Karpas-422 (cell line): ENCODE data around the gene ABCC5. TPM values are rescaled to one million over a fixed set of nuclear protein-coding genes. Genes with fewer than 3 reads are reported as not detected.
"Not testable (repeated sequence)": the region's sequence is repeated elsewhere in the genome, so short reads cannot be mapped to it uniquely, and the experiment has no call there.

ENCODE experiments used
- DNase-seq: peaks from one replicate; pipeline ENCODE4 v3.0.0-alpha.2; 2015
- H2AFZ ChIP-seq: fragments of 200-600 bp; sonication (generic); 2 replicates; pipeline ENCODE4 v1.6.1; 2014; ENCODE audit warnings: antibody characterized with exemption, low read length, mixed read lengths
- H3K27ac ChIP-seq: fragments of 200-600 bp; sonication (generic); 2 replicates; pipeline ENCODE4 v1.5.1; 2014; ENCODE audit warnings: mild to moderate bottlenecking, low read length, moderate library complexity
- H3K27me3 ChIP-seq: fragments of 200-600 bp; sonication (generic); 2 replicates; pipeline ENCODE4 v1.6.1; 2014; ENCODE audit warnings: low read length, mixed read lengths
- H3K36me3 ChIP-seq: fragments of 200-600 bp; sonication (generic); 2 replicates; pipeline ENCODE4 v1.6.1; 2014; ENCODE audit warnings: low read length, mixed read lengths; ENCODE audit not compliant: insufficient read depth
- H3K4me1 ChIP-seq: fragments of 200-600 bp; sonication (generic); 2 replicates; pipeline ENCODE4 v1.6.1; 2014; ENCODE audit warnings: mild to moderate bottlenecking, low read length, mixed read lengths
- H3K4me2 ChIP-seq: fragments of 200-600 bp; sonication (generic); 2 replicates; pipeline ENCODE4 v1.6.1; 2014; ENCODE audit warnings: low read length, low read depth, mild to moderate bottlenecking; ENCODE audit not compliant: poor library complexity, severe bottlenecking
- H3K4me3 ChIP-seq: fragments of 200-600 bp; sonication (generic); 2 replicates; pipeline ENCODE4 v1.5.1; 2014; ENCODE audit warnings: mild to moderate bottlenecking, antibody characterized with exemption, low read length, mixed read lengths
- H3K79me2 ChIP-seq: fragments of 200-600 bp; sonication (generic); 2 replicates; pipeline ENCODE4 v1.6.1; 2014; ENCODE audit warnings: mild to moderate bottlenecking, low read length, mixed read lengths
- H3K9ac ChIP-seq: fragments of 200-600 bp; sonication (generic); 2 replicates; pipeline ENCODE4 v1.6.0; 2014; ENCODE audit warnings: low read length
- H3K9me2 ChIP-seq: fragments of 200-600 bp; sonication (generic), shearing (Covaris generic); replicated peaks from 2 replicates; pipeline ENCODE4 v1.6.0; 2014; ENCODE audit warnings: mild to moderate bottlenecking, low read length, moderate library complexity; ENCODE audit not compliant: insufficient read depth
- H3K9me3 ChIP-seq: fragments of 300-700, 200-600 bp; sonication (generic); 2 replicates; pipeline ENCODE4 v1.6.1; 2014; ENCODE audit warnings: low read length, mixed read lengths
- H4K20me1 ChIP-seq: fragments of 200-600 bp; sonication (generic); 2 replicates; pipeline ENCODE4 v1.6.1; 2014; ENCODE audit warnings: mild to moderate bottlenecking, antibody characterized with exemption, low read length, low read depth; ENCODE audit not compliant: insufficient read depth
- total RNA-seq: library from RNA; depleted of rRNA; stranded (reverse); fragments of >200 nt; shearing (Covaris generic); gene quantifications from 2 replicates; pipeline ENCODE4 v1.2.3, GENCODE V29; 2014; ENCODE audit warnings: low replicate concordance

The ABCC5 gene
- total RNA-seq, 1 experiment from 2014 or later: 86.5 TPM

DNA sequence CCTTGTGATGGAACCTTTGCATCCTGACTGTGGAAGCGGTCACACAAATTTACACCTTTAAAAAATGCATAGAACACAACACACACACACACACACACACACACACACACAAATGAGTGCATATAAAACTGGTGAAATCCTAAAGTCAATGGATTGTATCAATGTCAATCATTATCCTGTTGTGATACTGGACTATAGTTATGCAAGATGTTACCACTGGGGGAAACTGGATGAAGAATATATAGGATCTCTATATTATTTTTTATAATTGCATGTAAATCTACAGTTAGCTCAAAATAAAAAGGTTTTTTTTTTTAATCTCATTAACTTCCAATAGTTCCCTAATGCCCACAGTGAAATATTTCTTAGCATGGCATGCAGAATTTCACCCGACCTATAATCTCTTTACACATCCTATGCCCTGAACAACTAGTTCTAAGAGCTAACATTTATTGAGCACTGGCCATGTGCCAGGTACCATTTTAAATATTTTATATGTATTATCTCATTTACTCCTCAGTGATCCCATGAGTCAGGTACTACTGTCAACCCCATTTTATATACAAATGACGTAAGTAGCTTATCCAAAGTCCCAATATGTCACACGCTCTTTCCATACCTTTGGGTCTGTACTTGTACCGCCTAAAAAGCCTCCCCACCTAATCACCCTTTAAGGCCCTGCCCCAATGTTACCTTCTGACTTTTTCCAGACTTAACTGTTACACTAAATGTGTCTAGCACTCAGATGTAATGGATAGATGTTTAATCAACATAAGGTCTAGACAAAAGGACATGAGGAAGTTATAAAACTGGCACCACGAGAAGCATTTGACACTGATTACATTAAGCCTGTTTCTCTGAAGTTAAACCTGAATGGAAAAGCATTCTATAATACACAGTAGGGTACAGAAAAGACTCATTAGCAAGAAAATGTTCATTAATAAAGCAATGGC is 5.5 kb downstream of the ABCC5 start:
- Histone ChIP-seq H3K4me1 (peaks cover 46% of the 10 kb centered on the region), H3K9me2 (no peaks in the 10 kb centered on the region), H3K4me2 (no peak overlapping the region), H3K9me3 (no peaks in the 10 kb centered on the region), H3K27me3 (no peaks in the 10 kb centered on the region), H3K79me2 (peaks cover 75% of the 10 kb centered on the region), H3K27ac (no peak overlapping the region), H2AFZ (no peak overlapping the region), H3K4me3 (no peak overlapping the region), H3K36me3 (peaks cover 25% of the 10 kb centered on the region), H3K9ac (no peak overlapping the region), H4K20me1 (no peaks in the 10 kb centered on the region)
- DNase-seq: no peak

DNA sequence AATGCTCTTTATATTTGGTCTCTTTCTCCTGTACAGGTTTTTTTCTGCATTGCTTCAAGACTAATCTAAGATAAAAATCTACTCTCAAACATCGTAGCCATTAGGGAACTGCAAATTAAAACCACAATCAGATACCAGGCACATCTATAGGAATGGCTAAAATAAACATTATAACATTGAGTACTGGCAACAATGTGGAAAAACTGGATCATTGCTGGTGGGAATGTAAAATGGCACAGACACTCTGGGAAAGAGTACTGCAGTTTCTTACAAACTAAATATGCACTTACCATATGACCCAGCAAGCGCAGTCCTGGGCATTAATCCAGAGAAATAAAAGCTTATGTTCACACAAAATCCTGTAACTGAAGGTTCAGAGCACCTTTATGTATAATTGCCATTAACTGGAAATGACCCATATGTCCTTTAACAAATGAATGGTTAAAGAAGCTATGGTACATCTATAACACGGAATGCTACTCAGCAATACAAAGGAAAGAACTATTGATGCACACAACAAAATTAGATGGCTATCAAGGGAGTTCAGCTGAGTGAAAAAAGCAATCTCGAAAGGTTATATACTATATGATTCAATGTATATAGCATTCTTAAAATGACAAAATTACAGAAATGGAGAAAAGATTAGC is 6.3 kb downstream of the ABCC5 start:
- no peak overlapping the region for H3K4me2 ChIP-seq
- H2AFZ ChIP-seq: no peak overlapping the region
- peaks cover 72% of the 10 kb centered on the region for H3K79me2 ChIP-seq
- no peak for DNase-seq
- no peaks in the 10 kb centered on the region for H3K9me3 ChIP-seq
- no peak overlapping the region for H3K27ac ChIP-seq
- no peaks in the 10 kb centered on the region for H3K9me2 ChIP-seq
- H3K4me1 ChIP-seq: peaks cover 46% of the 10 kb centered on the region
- no peaks in the 10 kb centered on the region for H3K27me3 ChIP-seq
- H3K9ac ChIP-seq: no peak overlapping the region
- no peak overlapping the region for H3K4me3 ChIP-seq
- peaks cover 25% of the 10 kb centered on the region for H3K36me3 ChIP-seq
- no peaks in the 10 kb centered on the region for H4K20me1 ChIP-seq

DNA sequence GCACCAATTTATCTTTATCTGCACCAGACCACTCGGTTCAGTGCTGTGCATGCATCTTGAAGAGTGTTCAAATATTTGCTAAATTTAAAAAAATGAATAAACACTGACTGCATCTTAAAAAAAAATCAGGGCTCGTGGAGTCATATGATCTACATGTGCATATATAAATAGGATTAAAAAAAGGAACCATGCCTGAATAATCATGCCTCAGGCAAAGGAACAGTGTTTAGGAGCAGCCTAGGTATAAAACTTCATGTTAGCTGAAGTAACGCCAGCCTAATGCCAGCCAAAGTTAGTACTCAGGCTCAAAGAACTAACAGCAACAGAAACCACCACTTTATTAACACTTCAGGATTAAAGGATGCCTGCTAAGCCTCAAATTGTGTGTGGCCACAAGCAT is 9.5 kb downstream of the ABCC5 start:
- H3K79me2 ChIP-seq: peaks cover 71% of the 10 kb centered on the region
- H3K4me3 ChIP-seq: no peak overlapping the region
- peak overlapping the region; percentile 15 for H3K4me2 ChIP-seq
- no peak overlapping the region for H3K9ac ChIP-seq
- H3K9me3 ChIP-seq: no peaks in the 10 kb centered on the region
- peaks cover 25% of the 10 kb centered on the region for H3K36me3 ChIP-seq
- peaks cover 34% of the 10 kb centered on the region for H3K4me1 ChIP-seq
- no peaks in the 10 kb centered on the region for H4K20me1 ChIP-seq
- no peaks in the 10 kb centered on the region for H3K27me3 ChIP-seq
- H3K9me2 ChIP-seq: no peaks in the 10 kb centered on the region
- H2AFZ ChIP-seq: no peak overlapping the region
- peak overlapping the region; percentile 56 for H3K27ac ChIP-seq
- DNase-seq: peak; percentile 55

DNA sequence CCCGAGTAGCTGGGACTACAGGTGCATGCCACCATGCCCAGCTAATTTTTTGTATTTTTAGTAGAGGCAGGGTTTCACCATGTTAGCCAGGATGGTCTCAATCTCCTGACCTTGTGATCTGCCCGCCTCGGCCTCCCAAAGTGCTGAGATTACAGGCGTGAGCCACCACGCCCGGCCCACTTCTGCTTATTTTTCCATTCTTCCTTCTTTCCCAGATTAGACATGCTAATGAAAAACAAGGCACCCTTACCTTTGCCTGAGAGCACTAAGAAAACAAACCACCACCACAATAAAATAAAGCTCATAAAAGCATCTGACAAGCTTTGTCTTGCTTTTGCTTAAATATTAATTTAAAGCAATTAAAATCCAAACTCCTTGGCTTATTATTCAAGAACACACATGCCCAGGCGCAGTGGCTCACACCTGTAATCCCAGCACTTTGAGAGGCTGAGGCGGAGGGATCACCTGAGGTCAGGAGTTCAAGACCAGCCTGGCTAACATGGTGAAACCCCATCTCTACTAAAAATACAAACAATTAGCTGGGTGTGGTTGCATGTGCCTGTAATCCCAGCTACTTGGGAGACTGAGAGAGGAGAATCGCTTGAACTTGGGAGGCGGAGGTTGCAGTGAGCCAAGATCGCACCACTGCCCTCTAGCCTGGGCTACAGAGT is 10.4 kb downstream of the ABCC5 start:
- H3K4me2 ChIP-seq: peak overlapping the region; percentile 45
- not testable (repeated sequence) for H3K27me3 ChIP-seq, H4K20me1 ChIP-seq, H3K9me2 ChIP-seq, H3K9ac ChIP-seq, H3K9me3 ChIP-seq, H3K27ac ChIP-seq, H3K4me3 ChIP-seq, DNase-seq, H2AFZ ChIP-seq
- peaks cover 20% of the 10 kb centered on the region for H3K36me3 ChIP-seq
- H3K79me2 ChIP-seq: peaks cover 74% of the 10 kb centered on the region
- H3K4me1 ChIP-seq: peaks cover 34% of the 10 kb centered on the region

DNA sequence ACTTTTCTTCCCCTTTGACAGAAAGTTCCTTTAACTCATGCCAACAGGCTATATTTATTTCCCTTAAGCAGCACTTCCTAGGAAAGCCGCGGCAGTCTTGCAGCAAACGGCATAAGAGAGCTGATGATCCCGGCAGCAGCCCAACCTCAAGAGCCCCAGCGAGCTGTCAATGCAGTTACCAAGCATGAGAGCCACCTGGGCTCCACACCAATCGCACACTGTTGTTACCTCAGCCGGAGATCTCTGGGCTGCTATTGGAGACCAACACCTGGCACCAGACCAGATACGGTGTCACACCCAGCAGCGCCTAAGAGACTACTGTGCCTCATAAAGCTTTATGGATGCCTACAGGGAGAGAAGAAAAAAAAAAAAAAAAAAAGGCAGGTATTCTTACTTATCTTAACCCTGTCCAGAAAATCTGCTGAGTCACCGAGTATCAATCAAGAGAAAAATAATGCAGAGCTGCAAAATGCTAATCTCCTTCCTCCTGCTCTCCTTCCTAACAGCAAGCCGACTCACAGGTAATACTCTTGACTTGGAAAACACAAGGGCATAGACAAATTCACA is 11.7 kb downstream of the ABCC5 start:
- Histone ChIP-seq H3K4me1 (peaks cover 34% of the 10 kb centered on the region), H3K79me2 (peaks cover 75% of the 10 kb centered on the region), H2AFZ (peak overlapping the region; percentile 5; the same call in 1 of the 2 replicates), H3K4me3 (0 out of 2 replicates have a peak overlapping the region, but pooled peaks have one; percentile 5), H3K9ac (peak overlapping the region; percentile 12), H3K36me3 (peaks cover 14% of the 10 kb centered on the region), H3K27me3 (no peaks in the 10 kb centered on the region), H3K9me3 (no peaks in the 10 kb centered on the region), H3K27ac (peak overlapping the region; percentile 75), H3K4me2 (peak overlapping the region; percentile 45), H4K20me1 (no peaks in the 10 kb centered on the region), H3K9me2 (no peaks in the 10 kb centered on the region)
- DNase-seq: peak; percentile 79

DNA sequence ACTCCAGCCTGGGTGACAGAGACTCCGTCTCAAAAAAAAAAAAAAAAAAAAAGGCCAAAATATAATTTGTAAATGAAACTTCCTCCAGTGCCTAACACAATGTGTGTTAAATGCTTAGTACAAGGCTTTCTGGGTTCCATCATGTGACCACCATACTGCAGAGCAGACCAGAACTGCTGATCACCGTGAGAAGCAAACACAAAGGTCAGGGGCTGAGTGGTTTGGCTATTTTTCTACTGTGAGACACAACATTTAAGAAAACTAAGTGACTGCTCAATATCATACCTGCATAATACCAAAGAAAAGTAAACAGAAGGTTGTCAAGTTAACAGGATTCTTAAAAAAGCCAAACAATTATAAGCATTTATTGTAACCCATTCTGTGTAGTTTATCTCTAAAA is 13.2 kb downstream of the ABCC5 start:
- H4K20me1 ChIP-seq: no peaks in the 10 kb centered on the region
- peaks cover 34% of the 10 kb centered on the region for H3K4me1 ChIP-seq
- no peak overlapping the region for H3K27ac ChIP-seq
- no peak overlapping the region for H3K9ac ChIP-seq
- no peaks in the 10 kb centered on the region for H3K9me2 ChIP-seq
- H3K9me3 ChIP-seq: no peaks in the 10 kb centered on the region
- H3K27me3 ChIP-seq: no peaks in the 10 kb centered on the region
- no peak for DNase-seq
- H3K4me3 ChIP-seq: no peak overlapping the region
- peaks cover 19% of the 10 kb centered on the region for H3K36me3 ChIP-seq
- peaks cover 84% of the 10 kb centered on the region for H3K79me2 ChIP-seq
- no peak overlapping the region for H2AFZ ChIP-seq
- no peak overlapping the region for H3K4me2 ChIP-seq

DNA sequence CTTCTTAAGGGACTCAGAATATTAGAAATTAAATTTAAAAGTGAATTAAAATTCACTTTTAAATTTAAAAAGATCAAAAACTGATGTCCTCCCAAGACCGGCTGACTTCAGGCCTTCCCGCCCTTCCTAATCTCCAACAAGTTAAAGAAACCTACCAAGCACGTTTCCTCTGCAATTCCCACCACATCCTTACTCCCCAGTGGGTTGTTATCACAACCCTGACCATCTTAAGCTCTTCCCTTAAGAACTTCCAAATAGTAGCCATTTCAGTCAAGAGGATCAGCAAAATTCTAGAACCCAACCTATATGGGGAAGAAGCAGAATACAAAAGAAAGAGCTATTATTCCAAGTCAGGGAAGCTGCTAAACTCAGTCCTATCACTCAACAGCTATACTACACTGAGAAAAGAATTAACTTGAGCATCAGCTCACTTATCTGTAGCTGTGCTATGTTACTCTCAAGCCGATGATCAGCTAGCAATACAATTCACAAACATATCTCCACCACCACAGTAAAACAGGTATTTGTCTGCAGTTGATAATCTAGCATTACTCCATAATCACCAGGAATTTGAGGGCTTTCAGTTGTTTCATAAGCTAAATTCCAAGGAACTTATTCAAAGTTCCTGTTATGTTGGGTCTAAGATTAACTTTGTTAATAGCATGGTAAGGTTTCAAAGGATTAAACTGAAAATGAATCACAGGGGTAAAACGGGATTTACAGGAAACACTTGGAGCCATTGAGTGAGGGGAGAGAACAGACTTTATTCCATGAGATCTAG is 14.3 kb downstream of the ABCC5 start:
- DNase-seq: no peak
- H3K4me1 ChIP-seq: peaks cover 29% of the 10 kb centered on the region
- H3K36me3 ChIP-seq: peaks cover 18% of the 10 kb centered on the region; the same call in 1 of the 2 replicates
- no peak overlapping the region for H3K9ac ChIP-seq
- H3K79me2 ChIP-seq: peaks cover 89% of the 10 kb centered on the region
- no peak overlapping the region for H3K4me3 ChIP-seq
- no peaks in the 10 kb centered on the region for H3K27me3 ChIP-seq
- H3K4me2 ChIP-seq: no peak overlapping the region
- no peaks in the 10 kb centered on the region for H3K9me2 ChIP-seq
- no peaks in the 10 kb centered on the region for H4K20me1 ChIP-seq
- H3K9me3 ChIP-seq: no peaks in the 10 kb centered on the region
- no peak overlapping the region for H2AFZ ChIP-seq
- no peak overlapping the region for H3K27ac ChIP-seq
